Adipocyte (in vitro differentiated cells): ENCODE results near the gene NDUFB8.
A peak's percentile ranks its signal among the peaks of the same experiment; 100 is the strongest.

Experiments used
- DNase-seq: peaks from one replicate; pipeline ENCODE4 v3.0.0-alpha.2; 2015; ENCODE audit warnings: low read depth
- H3K27me3 ChIP-seq: replicated peaks from 2 replicates; pipeline ENCODE4 v1.7.0; 2013; ENCODE audit warnings: mild to moderate bottlenecking, low read length, moderate library complexity; ENCODE audit not compliant: control insufficient read depth, insufficient read depth
- H3K36me3 ChIP-seq: 2 replicates; pipeline ENCODE4 v1.7.0; 2013; ENCODE audit warnings: low read length, mild to moderate bottlenecking, moderate library complexity; ENCODE audit not compliant: control insufficient read depth, insufficient read depth, severe bottlenecking
- H3K4me1 ChIP-seq: 2 replicates; pipeline ENCODE4 v1.7.0; 2013; ENCODE audit warnings: mild to moderate bottlenecking, low read length, moderate library complexity; ENCODE audit not compliant: control insufficient read depth, insufficient read depth
- H3K4me3 ChIP-seq: 2 replicates; pipeline ENCODE4 v1.7.0; 2013; ENCODE audit warnings: mild to moderate bottlenecking, low read length, moderate library complexity
- H3K9ac ChIP-seq: 2 replicates; pipeline ENCODE4 v1.7.0; 2013; ENCODE audit warnings: mild to moderate bottlenecking, low read length, moderate library complexity
- H3K9me3 ChIP-seq: 2 replicates; pipeline ENCODE4 v1.7.0; 2013; ENCODE audit warnings: mild to moderate bottlenecking, low read length, moderate library complexity; ENCODE audit not compliant: control insufficient read depth

Gene NDUFB8

DNA sequence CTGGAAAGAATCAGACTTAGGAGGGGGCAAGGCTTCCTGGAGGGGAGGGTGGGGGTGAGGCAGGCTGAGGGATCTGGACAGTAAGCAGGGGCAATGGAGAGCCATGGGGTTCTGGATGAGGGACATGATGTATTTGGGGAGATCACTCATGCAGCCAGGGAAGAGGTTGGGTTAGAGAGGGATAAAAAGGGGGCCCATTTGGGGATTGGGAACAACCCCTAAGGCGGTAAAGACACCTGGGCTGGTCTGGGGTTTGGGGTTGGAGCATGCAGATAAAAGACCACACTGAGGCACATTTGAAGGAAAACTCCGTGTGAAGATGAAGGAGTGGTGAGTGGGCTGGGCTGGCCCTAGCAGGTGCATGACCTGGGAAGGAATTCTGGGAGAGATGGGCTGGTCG, 36.9 kb upstream of the NDUFB8 start:
- DNase-seq: no peak
- H3K27me3 ChIP-seq: peaks cover 65% of the 10 kb centered on the region

DNA sequence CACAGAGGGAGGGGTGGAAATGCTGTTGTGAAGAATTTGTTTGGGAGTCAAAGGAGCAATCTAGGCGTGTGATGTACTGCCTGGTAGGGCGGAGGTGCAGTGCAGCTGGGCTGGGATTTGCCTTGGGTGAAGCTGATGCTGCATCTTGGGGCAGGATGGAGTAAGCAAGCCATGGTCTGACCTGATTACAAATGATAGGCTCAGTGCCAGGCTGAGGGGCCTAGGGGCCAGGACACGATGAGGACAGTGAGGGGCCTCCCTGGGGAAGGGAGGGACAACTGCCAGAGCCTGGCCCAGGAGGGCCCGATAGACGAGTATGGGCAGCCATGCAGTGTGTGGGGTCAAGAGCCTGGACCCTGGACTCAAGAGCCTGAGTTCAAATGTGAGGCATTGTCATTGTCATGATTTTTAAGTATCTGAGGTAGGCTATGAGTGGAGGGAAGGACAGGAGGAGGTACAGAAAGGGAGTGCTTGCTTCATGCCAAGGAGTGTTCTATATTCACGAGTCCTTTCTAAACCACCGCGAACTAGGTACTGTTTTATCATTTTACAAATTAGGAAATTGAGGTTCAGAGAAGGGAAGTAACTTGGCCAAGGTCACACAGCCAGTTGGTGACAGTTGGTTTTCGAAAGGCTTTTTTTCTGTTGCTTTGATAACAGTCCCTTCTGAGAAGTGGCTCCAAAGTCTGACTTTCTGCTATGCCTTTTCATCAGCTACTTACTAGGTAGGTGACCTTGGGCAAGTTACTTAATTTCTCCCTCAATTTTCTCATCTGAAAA, 35.7 kb upstream of the NDUFB8 start:
- Histone ChIP-seq H3K9ac (no peak overlapping the region), H3K27me3 (peaks cover 56% of the 10 kb centered on the region), H3K4me3 (no peak overlapping the region), H3K4me1 (peaks cover 6% of the 10 kb centered on the region), H3K36me3 (no peaks in the 10 kb centered on the region), H3K9me3 (no peaks in the 10 kb centered on the region)
- no peak for DNase-seq

More for the DNA sequence above, 36.9 kb upstream of the NDUFB8 start:
- Histone ChIP-seq H3K4me1 (peaks cover 6% of the 10 kb centered on the region), H3K4me3 (no peak overlapping the region), H3K9ac (no peak overlapping the region), H3K9me3 (no peaks in the 10 kb centered on the region), H3K36me3 (no peaks in the 10 kb centered on the region)

DNA sequence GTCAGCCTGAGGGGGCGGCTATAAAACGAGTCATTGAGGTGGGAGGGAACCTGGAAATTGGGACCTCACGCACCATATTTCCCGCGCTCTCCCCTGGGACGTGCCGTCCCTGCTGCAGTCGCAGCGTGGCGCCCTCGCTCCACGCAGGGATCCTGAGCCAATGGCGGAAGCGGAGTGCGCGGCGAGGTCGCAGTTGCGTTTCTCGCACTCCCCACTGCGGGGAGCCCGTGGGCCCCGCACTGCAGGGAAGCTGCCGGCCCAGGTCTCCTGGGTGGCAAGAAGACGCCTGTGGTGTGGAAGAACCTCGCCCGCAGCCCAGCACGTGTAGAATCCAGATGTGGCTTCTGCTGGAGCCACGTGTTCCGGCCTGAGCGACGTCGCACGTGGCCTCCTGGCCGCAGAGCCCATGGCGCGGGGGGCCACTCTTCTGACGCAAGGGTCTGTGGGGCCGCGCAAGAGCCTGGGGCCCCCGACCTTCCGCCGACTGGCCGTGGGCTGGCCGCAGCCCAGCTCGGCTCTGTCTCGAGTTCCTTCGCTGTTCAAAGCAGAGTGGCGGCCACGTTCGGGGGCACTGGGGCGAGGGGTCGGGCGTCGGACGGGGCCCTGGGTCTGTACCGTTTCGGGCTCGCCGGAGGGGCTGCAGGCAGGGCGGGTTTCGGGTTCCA, 32.5 kb upstream of the NDUFB8 start:
- H3K27me3 ChIP-seq: peaks cover 26% of the 10 kb centered on the region

DNA sequence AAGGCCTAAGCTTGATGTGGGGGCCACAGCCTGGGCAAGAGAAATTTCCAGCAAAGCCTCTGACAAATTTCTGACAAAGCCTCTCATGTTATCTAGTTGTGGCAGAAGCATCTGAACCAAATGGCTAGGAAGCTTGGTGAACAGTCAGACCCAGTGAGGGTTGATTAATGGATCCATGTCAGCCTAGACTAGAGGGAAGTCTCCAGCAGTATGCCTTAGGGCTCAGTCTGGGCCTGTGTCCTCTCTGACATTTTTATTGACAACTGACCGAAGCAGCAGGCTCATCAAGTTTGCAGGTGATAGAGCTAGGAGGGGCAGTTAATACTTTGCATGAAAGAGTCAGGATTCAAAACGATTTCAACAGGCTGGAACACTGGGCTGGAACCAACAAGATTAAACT, 31.3 kb upstream of the NDUFB8 start:
- Histone ChIP-seq H3K9me3 (no peaks in the 10 kb centered on the region), H3K9ac (no peak overlapping the region), H3K36me3 (peaks cover 12% of the 10 kb centered on the region), H3K4me3 (no peak overlapping the region), H3K27me3 (peaks cover 18% of the 10 kb centered on the region), H3K4me1 (peaks cover 6% of the 10 kb centered on the region)
- no peak for DNase-seq

More for the DNA sequence above, 32.5 kb upstream of the NDUFB8 start:
- no peak overlapping the region for H3K4me3 ChIP-seq
- H3K4me1 ChIP-seq: peaks cover 6% of the 10 kb centered on the region
- H3K9ac ChIP-seq: no peak overlapping the region
- no peaks in the 10 kb centered on the region for H3K9me3 ChIP-seq
- DNase-seq: peak; percentile 64
- peaks cover 5% of the 10 kb centered on the region for H3K36me3 ChIP-seq

DNA sequence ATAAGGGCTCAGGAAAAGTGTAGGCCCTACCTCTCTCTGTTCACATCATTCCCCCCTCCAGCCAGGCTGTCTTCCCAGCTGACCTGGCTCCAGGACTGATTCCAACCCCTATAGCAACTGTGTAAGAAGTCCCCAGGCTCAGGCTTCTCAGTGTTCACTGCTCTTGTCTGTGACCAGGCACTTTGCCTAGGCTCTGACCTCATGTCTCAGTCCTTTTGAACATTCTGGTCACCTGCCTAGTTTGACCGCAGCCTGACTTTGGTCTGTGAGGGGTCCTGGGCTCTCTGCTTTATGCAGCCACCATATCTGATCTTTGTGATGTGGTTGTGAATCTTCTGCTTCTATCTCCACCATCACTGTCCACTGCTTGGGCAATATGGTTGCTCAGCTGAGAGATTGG, 30.6 kb upstream of the NDUFB8 start:
- H3K36me3 ChIP-seq: peaks cover 14% of the 10 kb centered on the region
- H3K4me1 ChIP-seq: peaks cover 6% of the 10 kb centered on the region
- peaks cover 10% of the 10 kb centered on the region for H3K27me3 ChIP-seq
- no peak overlapping the region for H3K9ac ChIP-seq
- no peaks in the 10 kb centered on the region for H3K9me3 ChIP-seq
- no peak overlapping the region for H3K4me3 ChIP-seq
- DNase-seq: no peak

DNA sequence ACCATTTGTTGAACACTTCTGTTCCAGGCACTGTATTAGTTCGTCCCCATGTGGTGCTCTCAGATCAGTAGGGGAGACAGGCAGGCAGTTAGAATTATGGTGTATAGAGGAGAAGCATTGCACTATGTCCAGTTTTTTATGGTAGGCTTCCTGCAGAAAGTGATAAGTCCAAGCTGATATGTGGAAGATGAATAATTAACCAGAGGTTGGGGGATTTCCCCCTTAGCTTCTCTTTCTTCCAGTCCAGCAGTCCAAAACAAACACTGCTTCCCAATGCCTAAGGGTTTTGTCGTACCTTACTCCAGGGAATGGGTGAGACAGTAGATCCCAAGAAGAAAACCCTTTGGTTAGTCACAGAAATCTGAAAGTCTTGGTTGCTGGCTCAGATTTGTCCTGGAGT, 25.2 kb upstream of the NDUFB8 start:
- H3K4me1 ChIP-seq: no peaks in the 10 kb centered on the region
- no peak overlapping the region for H3K4me3 ChIP-seq
- no peaks in the 10 kb centered on the region for H3K27me3 ChIP-seq
- DNase-seq: no peak
- H3K9ac ChIP-seq: no peak overlapping the region
- H3K9me3 ChIP-seq: no peaks in the 10 kb centered on the region
- H3K36me3 ChIP-seq: peaks cover 25% of the 10 kb centered on the region

DNA sequence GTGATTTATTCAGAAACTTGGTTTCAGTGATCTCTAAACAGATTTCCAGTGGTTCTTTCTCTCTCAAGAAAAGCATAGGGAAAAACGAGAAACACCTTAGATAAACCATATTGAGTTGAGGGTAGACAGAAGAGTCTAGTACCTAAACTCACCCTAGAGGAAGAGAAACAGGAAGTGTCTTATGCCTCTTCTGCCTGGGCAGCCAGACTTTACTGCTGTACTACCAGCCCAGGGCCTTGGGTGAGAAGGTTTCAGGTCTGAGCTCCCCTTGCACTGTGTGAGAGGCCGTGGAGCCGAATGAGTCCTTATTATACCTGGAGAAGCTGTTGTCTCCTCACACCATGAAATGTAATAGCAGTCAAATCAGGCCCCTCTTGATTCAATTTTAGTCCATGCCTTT, 24.3 kb upstream of the NDUFB8 start:
- H3K36me3 ChIP-seq: peaks cover 35% of the 10 kb centered on the region
- no peaks in the 10 kb centered on the region for H3K27me3 ChIP-seq

DNA sequence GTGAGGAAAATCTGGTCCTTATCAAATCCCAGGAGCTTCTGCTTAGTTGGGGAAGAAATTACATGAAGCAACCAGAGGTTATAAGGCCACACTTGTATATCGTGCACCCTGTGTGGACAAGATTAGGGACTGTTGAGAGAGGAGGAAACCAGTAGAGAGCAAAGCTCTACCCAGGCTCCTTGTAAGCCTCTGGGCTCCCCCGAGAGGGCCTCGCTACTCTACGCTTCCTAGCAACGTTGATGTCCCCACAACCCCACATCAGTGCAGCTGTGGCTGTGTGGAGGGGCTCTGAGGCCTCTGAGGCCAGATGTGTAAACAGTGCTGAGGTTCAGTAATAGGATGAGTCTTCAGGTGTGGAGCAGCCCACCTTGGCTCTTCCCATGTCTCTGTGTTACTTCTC, 22.1 kb upstream of the NDUFB8 start:
- peaks cover 50% of the 10 kb centered on the region for H3K36me3 ChIP-seq
- no peaks in the 10 kb centered on the region for H3K4me1 ChIP-seq
- H3K9me3 ChIP-seq: no peaks in the 10 kb centered on the region
- DNase-seq: no peak
- H3K27me3 ChIP-seq: no peaks in the 10 kb centered on the region
- no peak overlapping the region for H3K4me3 ChIP-seq
- no peak overlapping the region for H3K9ac ChIP-seq

More for the DNA sequence above, 24.3 kb upstream of the NDUFB8 start:
- Histone ChIP-seq H3K9ac (no peak overlapping the region), H3K4me1 (no peaks in the 10 kb centered on the region), H3K4me3 (no peak overlapping the region), H3K9me3 (no peaks in the 10 kb centered on the region)
- DNase-seq: no peak

DNA sequence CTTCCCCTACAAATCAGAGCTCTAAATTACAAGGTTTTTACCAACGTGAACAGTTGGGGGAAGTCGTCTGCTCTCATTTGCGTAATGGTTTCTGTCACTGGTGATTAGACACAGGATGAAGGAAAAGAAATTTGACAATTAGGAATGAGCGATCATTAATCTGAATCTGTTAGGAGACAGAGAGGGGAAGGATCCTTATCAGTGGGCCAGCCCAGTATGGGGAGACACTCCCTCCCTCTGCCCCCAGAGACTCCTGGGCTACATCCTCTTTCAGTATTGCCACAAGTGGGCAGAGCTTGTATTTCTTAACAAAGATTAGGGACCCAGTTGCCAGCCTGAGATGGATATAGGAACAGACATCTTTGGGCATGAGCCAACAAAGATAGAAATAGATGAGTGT, 21.5 kb upstream of the NDUFB8 start:
- no peak overlapping the region for H3K9ac ChIP-seq
- peaks cover 49% of the 10 kb centered on the region for H3K36me3 ChIP-seq
- H3K4me3 ChIP-seq: no peak overlapping the region
- H3K4me1 ChIP-seq: no peaks in the 10 kb centered on the region
- H3K27me3 ChIP-seq: no peaks in the 10 kb centered on the region
- DNase-seq: no peak
- no peaks in the 10 kb centered on the region for H3K9me3 ChIP-seq

DNA sequence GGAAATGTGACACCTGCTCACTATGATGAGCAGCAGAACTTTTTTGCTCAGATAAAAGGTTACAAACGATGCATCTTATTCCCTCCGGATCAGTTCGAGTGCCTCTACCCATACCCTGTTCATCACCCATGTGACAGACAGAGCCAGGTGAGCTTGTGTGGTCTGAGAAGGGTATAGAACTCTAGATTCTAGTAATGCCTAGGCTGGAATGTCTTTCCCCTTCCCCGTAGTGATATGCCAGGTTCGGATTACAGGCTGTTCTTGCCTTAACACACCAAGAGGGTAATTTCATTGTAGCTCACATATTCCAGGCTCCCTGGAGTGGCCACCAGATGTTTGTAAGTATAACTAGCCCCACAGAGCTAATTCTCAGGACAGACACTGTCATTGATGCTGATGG, 15.3 kb upstream of the NDUFB8 start:
- Histone ChIP-seq H3K9me3 (no peaks in the 10 kb centered on the region), H3K27me3 (no peaks in the 10 kb centered on the region), H3K9ac (no peak overlapping the region), H3K4me3 (no peak overlapping the region), H3K4me1 (no peaks in the 10 kb centered on the region), H3K36me3 (peaks cover 92% of the 10 kb centered on the region)
- no peak for DNase-seq

DNA sequence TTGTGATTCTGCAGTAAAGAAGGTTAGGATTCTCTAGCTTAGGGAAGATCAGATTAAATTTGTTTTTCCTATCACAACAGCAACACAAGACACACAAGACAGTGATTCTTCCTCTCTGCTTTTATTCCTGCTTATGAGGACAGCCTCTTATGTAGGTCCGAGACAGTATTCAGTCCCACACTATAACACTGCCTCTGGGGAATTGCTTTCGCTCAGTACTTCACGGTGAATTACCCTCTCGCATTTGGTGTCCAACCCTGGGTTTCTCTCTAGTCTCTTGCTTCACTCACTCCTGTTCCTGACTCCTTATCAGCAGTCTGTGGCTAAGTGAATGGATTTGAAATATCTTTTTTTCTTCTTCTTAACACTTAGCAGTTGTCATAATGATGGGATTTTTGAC, 7.8 kb upstream of the NDUFB8 start:
- Histone ChIP-seq H3K4me1 (peaks cover 23% of the 10 kb centered on the region), H3K9me3 (no peaks in the 10 kb centered on the region), H3K36me3 (peaks cover 40% of the 10 kb centered on the region), H3K4me3 (peak overlapping the region; percentile 18), H3K27me3 (no peaks in the 10 kb centered on the region), H3K9ac (no peak overlapping the region)
- DNase-seq: no peak
